ENCODE results near the gene SH3D19. TPM values are rescaled to one million over a fixed set of nuclear protein-coding genes. Genes with fewer than 3 reads are reported as not detected.
"Not testable (repeated sequence)": the region's sequence is repeated elsewhere in the genome, so short reads cannot be mapped to it uniquely, and the experiment has no call there.

The SH3D19 gene
- total RNA-seq, 1 donor from 2014 or later: 23.0 TPM

DNA sequence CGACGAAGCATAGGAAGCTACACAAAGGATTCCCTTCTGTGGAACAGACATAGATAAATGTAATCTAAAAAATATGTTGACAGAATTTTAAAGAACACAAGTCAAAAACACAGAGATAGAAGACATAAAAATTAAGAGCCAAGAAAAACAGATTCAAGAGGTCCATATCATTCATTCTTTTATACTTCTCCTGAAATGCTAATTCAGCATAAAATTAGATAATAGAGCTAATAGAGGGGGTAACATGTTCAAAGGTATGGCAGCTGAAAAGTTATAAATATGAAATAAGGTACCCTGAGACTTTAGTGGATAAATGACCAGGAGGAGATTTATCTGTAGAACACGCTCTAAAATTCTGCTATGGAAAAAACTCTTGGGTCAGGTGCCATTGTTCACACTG lies 85.8 kb downstream of the SH3D19 start:
- DNase-seq (ENCODE audit: low read depth): no peak
- no peak overlapping the region for H3K4me3 ChIP-seq (ENCODE audit: low read depth, low read length)
- TF ChIP-seq CTCF (IDR thresholded peaks at IDR 0.05; ENCODE audit: insufficient read depth, low read length, poor library complexity, severe bottlenecking): no peak
- H3K27me3 ChIP-seq (ENCODE audit: control insufficient read depth, insufficient read depth, low read length): no peaks in the 10 kb centered on the region
- no peaks in the 10 kb centered on the region for H3K36me3 ChIP-seq (ENCODE audit: control insufficient read depth, insufficient read depth, low read length)

DNA sequence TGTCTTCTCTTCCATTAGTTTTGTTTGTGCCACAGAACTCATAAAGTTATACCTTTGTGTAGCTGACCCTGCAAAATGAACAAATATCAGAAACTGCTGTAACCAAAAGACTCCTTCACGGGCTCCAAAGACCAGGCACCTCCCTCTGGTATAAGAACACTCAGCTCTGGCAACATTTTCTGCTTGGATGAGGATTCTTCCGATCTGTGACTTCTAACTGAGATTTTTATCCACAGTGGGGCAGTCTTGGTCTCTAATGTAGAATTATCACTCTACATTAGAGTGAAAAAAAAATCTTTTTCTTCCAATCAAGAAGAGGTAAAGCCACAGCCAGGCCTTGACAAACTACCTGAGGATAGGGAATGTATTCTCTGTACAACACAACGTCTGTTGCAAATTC lies 86.9 kb downstream of the SH3D19 start:
- Histone ChIP-seq H3K4me3 (ENCODE audit: low read depth, low read length) (no peak overlapping the region), H3K36me3 (ENCODE audit: control insufficient read depth, insufficient read depth, low read length) (no peaks in the 10 kb centered on the region), H3K27me3 (ENCODE audit: control insufficient read depth, insufficient read depth, low read length) (no peaks in the 10 kb centered on the region)
- no peak for DNase-seq (ENCODE audit: low read depth)
- peak; percentile 1 for TF ChIP-seq CTCF (IDR thresholded peaks at IDR 0.05; ENCODE audit: insufficient read depth, low read length, poor library complexity, severe bottlenecking)

GRCh38 chr4:151236036-151236435 lies 89.4 kb downstream of the SH3D19 start:
- no peak for TF ChIP-seq CTCF (IDR thresholded peaks at IDR 0.05; ENCODE audit: insufficient read depth, low read length, poor library complexity, severe bottlenecking)
- no peak for DNase-seq (ENCODE audit: low read depth)
- no peak overlapping the region for H3K4me3 ChIP-seq (ENCODE audit: low read depth, low read length)
- no peaks in the 10 kb centered on the region for H3K27me3 ChIP-seq (ENCODE audit: control insufficient read depth, insufficient read depth, low read length)
- H3K36me3 ChIP-seq (ENCODE audit: control insufficient read depth, insufficient read depth, low read length): no peaks in the 10 kb centered on the region

DNA sequence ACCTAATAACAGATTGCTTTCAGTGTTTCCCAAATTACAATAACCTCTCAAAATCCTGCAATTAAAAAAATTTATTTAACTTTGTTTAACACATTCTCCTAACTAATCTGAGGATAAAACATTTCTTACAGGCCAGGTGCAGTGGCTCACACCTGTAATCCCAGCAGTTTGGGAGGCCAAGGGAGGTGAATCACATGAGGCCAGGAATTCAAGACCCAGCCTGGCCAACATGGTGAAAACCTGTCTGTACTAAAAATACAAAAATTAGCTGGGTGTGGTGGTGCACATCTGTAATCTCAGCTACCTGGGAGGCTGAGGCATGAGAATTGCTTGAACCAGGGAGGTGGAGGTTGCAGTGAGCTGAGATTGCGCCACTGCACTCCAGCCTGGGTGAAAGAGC lies 90.0 kb downstream of the SH3D19 start:
- not testable (repeated sequence) for H3K4me3 ChIP-seq (ENCODE audit: low read depth, low read length); H3K27me3 ChIP-seq (ENCODE audit: control insufficient read depth, insufficient read depth, low read length); DNase-seq (ENCODE audit: low read depth); H3K36me3 ChIP-seq (ENCODE audit: control insufficient read depth, insufficient read depth, low read length)

GRCh38 chr4:151233600-151233999 lies 91.8 kb downstream of the SH3D19 start:
- no peak for DNase-seq (ENCODE audit: low read depth)
- H3K4me3 ChIP-seq (ENCODE audit: low read depth, low read length): no peak overlapping the region
- no peaks in the 10 kb centered on the region for H3K36me3 ChIP-seq (ENCODE audit: control insufficient read depth, insufficient read depth, low read length)
- no peaks in the 10 kb centered on the region for H3K27me3 ChIP-seq (ENCODE audit: control insufficient read depth, insufficient read depth, low read length)
- no peak for TF ChIP-seq CTCF (IDR thresholded peaks at IDR 0.05; ENCODE audit: insufficient read depth, low read length, poor library complexity, severe bottlenecking)

- Histone ChIP-seq H3K27me3 (ENCODE audit: control insufficient read depth, insufficient read depth, low read length) (no peaks in the 10 kb centered on the region), H3K4me3 (ENCODE audit: low read depth, low read length) (no peak overlapping the region), H3K36me3 (ENCODE audit: control insufficient read depth, insufficient read depth, low read length) (no peaks in the 10 kb centered on the region)
- DNase-seq (ENCODE audit: low read depth): no peak
- no peak for TF ChIP-seq CTCF (IDR thresholded peaks at IDR 0.05; ENCODE audit: insufficient read depth, low read length, poor library complexity, severe bottlenecking)
Observed at GRCh38 chr4:151231915-151232595, 93.3 kb downstream of the SH3D19 start.

Measured in kidney epithelial cell (primary cell).